NT2/D1 (cell line): Measurements from ENCODE around the gene LRRC3.
"Not testable (repeated sequence)": the region's sequence is repeated elsewhere in the genome, so short reads cannot be mapped to it uniquely, and the experiment has no call there.

ENCODE experiments used
- DNase-seq: peaks from one replicate; pipeline ENCODE4 v3.0.0-alpha.2; 2011; ENCODE audit warnings: low read depth, low spot score
- H3K27me3 ChIP-seq: 2 replicates; pipeline ENCODE4 v1.6.0; 2011; ENCODE audit warnings: mild to moderate bottlenecking; ENCODE audit not compliant: insufficient read length, insufficient read depth
- H3K36me3 ChIP-seq: 2 replicates; pipeline ENCODE4 v1.6.1; 2011; ENCODE audit warnings: mild to moderate bottlenecking, low read length, mixed read lengths; ENCODE audit not compliant: insufficient read depth, insufficient read length
- H3K4me1 ChIP-seq: 2 replicates; pipeline ENCODE4 v1.5.1; 2011; ENCODE audit not compliant: insufficient read depth, insufficient read length
- H3K4me3 ChIP-seq: 2 replicates; pipeline ENCODE4 v1.5.1; 2011; ENCODE audit warnings: low read depth; ENCODE audit not compliant: insufficient read length
- H3K9ac ChIP-seq: 2 replicates; pipeline ENCODE4 v1.6.0; 2011; ENCODE audit warnings: low read depth; ENCODE audit not compliant: insufficient read length
- H3K9me3 ChIP-seq: 2 replicates; pipeline ENCODE4 v1.5.1; 2011; ENCODE audit warnings: mild to moderate bottlenecking, low read length; ENCODE audit not compliant: insufficient read depth
- SUZ12 ChIP-seq: IDR thresholded peaks from 2 replicates; pipeline ENCODE4 v1.6.1; 2011; ENCODE audit not compliant: insufficient read length, insufficient read depth; ENCODE audit errors: extremely low read depth
- YY1 ChIP-seq: IDR thresholded peaks from 2 replicates; pipeline ENCODE4 v1.6.1; 2011; ENCODE audit not compliant: insufficient read length, insufficient read depth
- ZNF274 ChIP-seq: IDR thresholded peaks from 2 replicates; pipeline ENCODE4 v1.6.1; 2011; ENCODE audit warnings: mild to moderate bottlenecking, low read depth, low read length

The LRRC3 gene

DNA sequence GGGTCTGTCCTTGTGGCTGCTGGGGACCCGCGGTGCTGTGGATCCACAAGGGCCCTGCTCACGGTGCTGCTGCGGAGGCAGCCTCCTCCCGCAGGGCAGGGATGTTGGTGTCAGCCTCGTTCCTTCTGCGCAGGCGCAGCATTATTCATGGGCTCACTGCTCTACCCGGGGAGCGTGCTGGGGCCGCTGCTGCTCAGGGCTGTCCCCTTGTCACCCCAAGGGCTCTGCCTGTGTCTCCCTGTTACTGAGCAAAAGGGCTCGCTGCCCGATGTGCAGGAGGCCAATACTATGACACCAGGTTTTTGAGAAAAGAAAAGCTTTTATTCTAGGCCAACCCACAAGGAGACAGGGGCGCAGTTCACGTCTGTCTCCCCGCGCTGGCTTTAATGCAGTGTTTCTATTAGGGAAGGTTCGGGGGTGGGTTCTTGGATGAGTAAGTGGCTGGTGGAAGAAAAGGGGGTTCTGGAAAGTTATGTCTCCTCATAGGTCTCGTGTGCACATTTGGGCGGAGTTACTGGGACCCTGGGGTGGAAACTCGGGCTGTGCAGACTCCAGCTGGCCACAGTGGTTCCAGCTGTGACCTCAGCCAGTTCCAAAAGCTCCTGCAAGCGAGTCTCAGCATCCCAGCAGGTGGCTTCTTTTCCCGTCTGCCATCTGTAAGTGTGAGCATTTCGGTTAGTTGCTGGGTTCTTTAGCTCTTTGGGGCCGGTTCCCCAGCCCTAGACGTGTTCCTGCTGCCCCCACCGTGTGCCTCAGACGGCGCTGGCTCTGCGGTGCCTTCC is 40.8 kb upstream of the LRRC3 start:
- Histone ChIP-seq H3K4me3 (no peak overlapping the region), H3K27me3 (peaks cover 6% of the 10 kb centered on the region), H3K36me3 (no peaks in the 10 kb centered on the region), H3K4me1 (peaks cover 12% of the 10 kb centered on the region), H3K9ac (peak overlapping the region; percentile 5), H3K9me3 (peaks cover 12% of the 10 kb centered on the region; the same call in 1 of the 2 replicates)
- no peak for TF ChIP-seq ZNF274
- TF ChIP-seq SUZ12 = no peak
- no peak for TF ChIP-seq YY1
- DNase-seq = no peak

- TF ChIP-seq ZNF274 (no peak), SUZ12 (no peak), YY1 (no peak)
- H3K4me1 ChIP-seq = peaks cover 12% of the 10 kb centered on the region
- no peak overlapping the region for H3K9ac ChIP-seq
- peak; percentile 15 for DNase-seq
- no peak overlapping the region for H3K4me3 ChIP-seq
- no peaks in the 10 kb centered on the region for H3K36me3 ChIP-seq
- peaks cover 17% of the 10 kb centered on the region; the same call in 1 of the 2 replicates for H3K9me3 ChIP-seq
- peaks cover 6% of the 10 kb centered on the region for H3K27me3 ChIP-seq
Observed at GRCh38 chr21:44415073-44416025, 40.0 kb upstream of the LRRC3 start.

DNA sequence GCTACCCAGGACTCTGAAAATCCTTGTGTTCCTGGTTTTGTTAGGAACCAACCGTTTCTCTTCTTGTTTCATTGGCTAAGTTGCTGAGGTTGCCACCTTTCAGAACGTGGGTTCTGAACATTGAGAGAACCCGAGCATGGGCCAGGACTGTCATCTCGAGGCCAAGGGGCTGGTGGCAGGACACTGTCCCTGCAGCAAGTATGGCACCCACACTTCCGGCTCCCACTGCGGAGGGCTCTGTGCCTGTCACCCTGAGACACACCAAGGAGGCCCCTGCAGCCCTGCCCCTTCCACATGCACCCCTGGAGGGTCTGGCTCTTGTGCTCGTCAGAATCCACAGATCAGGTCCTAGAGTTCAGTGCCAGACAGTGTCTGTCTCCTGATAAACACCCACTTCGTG is 39.1 kb upstream of the LRRC3 start:
- Histone ChIP-seq H3K27me3 (peaks cover 6% of the 10 kb centered on the region), H3K9ac (no peak overlapping the region), H3K9me3 (peaks cover 17% of the 10 kb centered on the region; the same call in 1 of the 2 replicates), H3K4me1 (peaks cover 12% of the 10 kb centered on the region), H3K4me3 (no peak overlapping the region), H3K36me3 (no peaks in the 10 kb centered on the region)
- TF ChIP-seq YY1 = no peak
- no peak for TF ChIP-seq SUZ12
- no peak for TF ChIP-seq ZNF274
- DNase-seq = no peak

DNA sequence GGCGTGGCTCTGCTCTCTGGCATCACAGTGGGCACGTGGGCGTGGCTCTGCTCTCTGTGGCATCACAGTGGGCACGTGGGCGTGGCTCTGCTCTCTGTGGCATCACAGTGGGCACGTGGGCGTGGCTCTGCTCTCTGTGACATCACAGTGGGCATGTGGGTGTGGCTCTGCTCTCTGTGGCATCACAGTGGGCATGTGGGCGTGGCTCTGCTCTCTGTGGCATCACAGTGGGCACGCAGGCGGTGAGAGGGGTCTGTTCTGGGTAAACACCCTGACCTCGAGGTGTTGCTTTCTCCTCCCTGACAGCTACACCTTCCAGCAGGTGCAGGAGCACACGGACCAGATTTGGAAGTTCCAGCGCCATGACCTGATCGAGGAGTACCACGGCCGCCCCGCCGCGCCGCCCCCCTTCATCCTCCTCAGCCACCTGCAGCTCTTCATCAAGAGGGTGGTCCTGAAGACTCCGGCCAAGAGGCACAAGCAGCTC is 37.6 kb upstream of the LRRC3 start:
- not testable (repeated sequence) for DNase-seq, H3K9ac ChIP-seq, H3K4me3 ChIP-seq, H3K27me3 ChIP-seq, H3K36me3 ChIP-seq
- peaks cover 17% of the 10 kb centered on the region; the same call in 1 of the 2 replicates for H3K9me3 ChIP-seq
- H3K4me1 ChIP-seq = peaks cover 12% of the 10 kb centered on the region

DNA sequence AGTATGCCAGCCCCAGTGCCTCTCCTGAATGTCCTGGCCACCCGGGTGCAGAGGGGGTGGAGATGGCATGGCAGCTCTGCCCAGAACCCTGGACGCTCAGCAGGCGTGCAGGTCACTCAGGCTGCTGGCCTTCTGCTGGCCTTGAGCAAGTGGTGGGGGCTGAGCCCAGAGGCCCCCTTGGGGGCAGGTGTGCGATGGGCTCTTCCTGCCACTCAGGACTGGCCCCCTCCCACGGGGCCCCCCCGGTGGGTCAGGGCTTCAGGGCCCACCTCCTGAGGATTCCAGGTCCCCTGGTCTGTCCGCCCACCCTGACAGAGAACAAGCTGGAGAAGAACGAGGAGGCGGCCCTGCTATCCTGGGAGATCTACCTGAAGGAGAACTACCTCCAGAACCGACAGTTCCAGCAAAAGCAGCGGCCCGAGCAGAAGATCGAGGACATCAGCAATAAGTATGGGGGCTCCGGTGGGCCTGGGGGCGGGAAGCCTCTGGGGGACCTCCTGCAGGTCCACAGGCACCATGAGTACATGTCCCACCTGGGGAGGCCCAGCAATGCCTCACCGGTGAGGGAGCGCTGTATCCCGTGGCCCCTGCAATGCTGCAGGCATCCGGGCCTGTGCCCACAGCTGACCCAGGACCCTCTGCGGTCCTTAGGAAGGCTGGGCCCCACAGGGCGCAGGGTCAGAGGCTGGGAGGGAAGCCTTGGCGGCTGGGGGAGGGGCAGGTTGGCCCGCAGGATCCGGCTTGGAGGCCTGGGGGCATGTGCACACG is 37.0 kb upstream of the LRRC3 start:
- Histone ChIP-seq H3K4me1 (peaks cover 15% of the 10 kb centered on the region), H3K36me3 (no peaks in the 10 kb centered on the region), H3K9ac (no peak overlapping the region), H3K27me3 (peaks cover 6% of the 10 kb centered on the region), H3K9me3 (peaks cover 17% of the 10 kb centered on the region; the same call in 1 of the 2 replicates), H3K4me3 (no peak overlapping the region)
- DNase-seq = no peak
- no peak for TF ChIP-seq YY1
- TF ChIP-seq SUZ12 = no peak
- TF ChIP-seq ZNF274 = no peak

- peaks cover 20% of the 10 kb centered on the region for H3K4me1 ChIP-seq
- no peak for TF ChIP-seq YY1
- TF ChIP-seq SUZ12 = no peak
- TF ChIP-seq ZNF274 = no peak
- peaks cover 6% of the 10 kb centered on the region for H3K27me3 ChIP-seq
- peaks cover 17% of the 10 kb centered on the region; the same call in 1 of the 2 replicates for H3K9me3 ChIP-seq
- no peak for DNase-seq
- no peaks in the 10 kb centered on the region for H3K36me3 ChIP-seq
- H3K9ac ChIP-seq = no peak overlapping the region
- no peak overlapping the region for H3K4me3 ChIP-seq
Observed at GRCh38 chr21:44418876-44419230, 36.5 kb upstream of the LRRC3 start.

DNA sequence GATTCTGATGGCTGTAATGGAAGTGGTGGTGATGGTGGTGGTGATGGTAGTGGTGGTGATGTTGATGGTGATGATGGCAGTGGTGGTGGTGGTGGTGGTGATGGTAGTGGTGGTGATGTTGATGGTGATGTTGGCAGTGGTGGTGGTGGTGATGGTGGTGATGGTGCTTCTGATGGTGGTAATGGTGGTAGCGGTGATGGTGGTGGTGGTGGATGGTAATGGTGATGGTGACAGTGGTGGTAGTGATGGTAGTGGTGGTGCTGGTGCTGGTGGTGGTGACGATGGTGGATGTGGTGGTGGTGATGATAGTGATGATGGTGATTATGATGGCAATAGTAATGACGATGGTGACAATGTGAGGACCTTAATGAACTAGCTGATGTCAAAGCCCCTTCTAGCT is 35.6 kb upstream of the LRRC3 start:
- no peak for DNase-seq
- Histone ChIP-seq H3K4me1 (peaks cover 20% of the 10 kb centered on the region), H3K9me3 (peaks cover 17% of the 10 kb centered on the region; the same call in 1 of the 2 replicates), H3K9ac (no peak overlapping the region), H3K36me3 (no peaks in the 10 kb centered on the region), H3K27me3 (peaks cover 6% of the 10 kb centered on the region), H3K4me3 (no peak overlapping the region)
- TF ChIP-seq SUZ12 (no peak), ZNF274 (no peak)
